ENCODE results near the gene EFCAB8.

EFCAB8 gene

DNA sequence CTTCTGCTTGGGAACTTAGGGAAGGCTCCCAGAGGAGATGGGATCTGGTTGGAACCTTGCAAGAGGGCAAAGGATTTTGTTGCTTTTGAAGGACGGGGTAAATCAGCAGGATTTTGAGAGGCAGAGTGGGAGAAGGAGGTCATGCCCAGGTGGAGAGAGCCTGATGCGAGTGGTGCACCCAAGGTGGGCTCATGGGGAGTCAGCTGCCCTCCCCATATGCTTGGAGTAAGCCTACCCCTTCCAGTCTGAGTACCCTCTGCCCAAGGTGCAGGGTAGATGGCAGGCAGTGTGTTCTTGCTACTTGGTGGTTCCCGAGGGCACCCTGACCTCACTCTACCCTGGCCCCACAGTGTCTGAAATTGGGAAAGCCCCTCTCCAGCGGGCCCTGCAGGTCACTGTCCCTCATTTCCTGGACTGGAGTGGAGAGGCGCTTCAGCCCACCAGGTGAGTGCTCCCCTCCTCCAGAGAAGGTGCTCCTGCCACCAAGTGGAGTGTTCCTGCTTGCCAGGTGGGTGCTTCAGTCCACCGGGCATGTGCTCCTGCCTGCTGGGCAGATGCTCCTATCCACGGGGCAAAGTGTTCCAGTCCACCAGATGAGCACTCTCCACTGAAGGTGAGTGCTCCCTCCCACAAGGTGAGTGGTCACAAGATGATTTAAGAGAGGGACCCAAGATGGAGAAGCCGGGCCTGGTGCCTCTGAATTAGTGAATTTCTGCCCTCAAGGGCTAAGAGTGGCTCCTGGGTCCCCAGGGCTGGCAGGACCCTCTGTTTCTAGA lies 152.1 kb downstream of the EFCAB8 start:
- no peak for DNase-seq
